Measurements from ENCODE around the gene PAOX. TPM values are rescaled to one million over a fixed set of nuclear protein-coding genes. Genes with fewer than 3 reads are reported as not detected.

PAOX gene
- total and polyA plus RNA-seq, 2 of the 13 experiments (the other 11 are each of a cell fraction or from before 2014, with no cell fraction given) = 0.49 to 0.77 TPM

DNA sequence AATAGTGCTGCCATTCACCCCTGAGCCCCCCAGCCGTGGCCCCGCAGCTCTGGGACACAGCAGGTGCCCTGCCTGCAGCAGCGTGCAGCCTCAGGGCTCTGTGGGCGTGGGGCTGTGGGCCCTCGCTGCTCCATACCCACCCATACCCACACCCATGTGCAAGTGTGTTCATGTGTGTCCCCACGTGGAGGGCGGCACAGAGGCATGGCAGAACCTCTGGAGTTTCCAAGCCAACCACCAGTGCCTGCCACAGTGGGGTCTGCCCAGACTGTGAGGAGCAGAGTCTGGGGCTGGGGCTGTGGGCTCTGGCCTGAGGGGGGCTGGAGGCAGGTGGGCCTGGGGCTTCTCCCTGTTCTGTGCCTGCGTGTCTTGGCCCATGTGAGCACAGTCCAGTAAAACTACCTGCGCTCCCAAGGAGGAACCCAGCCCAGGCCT is 29.5 kb upstream of the PAOX start (continued):
- TF ChIP-seq ZNF616 (CRISPR knock-in tag; IDR thresholded peaks at IDR 0.05; ENCODE audit: low read depth) = no peak
- 0 out of 2 replicates have a peak, but pooled peaks have one; percentile 32 for TF ChIP-seq PRMT3 (CRISPR knock-in tag; IDR thresholded peaks at IDR 0.05; ENCODE audit: borderline replicate concordance, low read depth)
- no peak for TF ChIP-seq IRF2 (CRISPR knock-in tag; IDR thresholded peaks at IDR 0.05)
- TF ChIP-seq KDM5B (CRISPR knock-in tag; IDR thresholded peaks at IDR 0.05; ENCODE audit: borderline replicate concordance) = no peak
- no peak for TF ChIP-seq ZSCAN9 (CRISPR knock-in tag; IDR thresholded peaks at IDR 0.05; ENCODE audit: borderline replicate concordance)

DNA sequence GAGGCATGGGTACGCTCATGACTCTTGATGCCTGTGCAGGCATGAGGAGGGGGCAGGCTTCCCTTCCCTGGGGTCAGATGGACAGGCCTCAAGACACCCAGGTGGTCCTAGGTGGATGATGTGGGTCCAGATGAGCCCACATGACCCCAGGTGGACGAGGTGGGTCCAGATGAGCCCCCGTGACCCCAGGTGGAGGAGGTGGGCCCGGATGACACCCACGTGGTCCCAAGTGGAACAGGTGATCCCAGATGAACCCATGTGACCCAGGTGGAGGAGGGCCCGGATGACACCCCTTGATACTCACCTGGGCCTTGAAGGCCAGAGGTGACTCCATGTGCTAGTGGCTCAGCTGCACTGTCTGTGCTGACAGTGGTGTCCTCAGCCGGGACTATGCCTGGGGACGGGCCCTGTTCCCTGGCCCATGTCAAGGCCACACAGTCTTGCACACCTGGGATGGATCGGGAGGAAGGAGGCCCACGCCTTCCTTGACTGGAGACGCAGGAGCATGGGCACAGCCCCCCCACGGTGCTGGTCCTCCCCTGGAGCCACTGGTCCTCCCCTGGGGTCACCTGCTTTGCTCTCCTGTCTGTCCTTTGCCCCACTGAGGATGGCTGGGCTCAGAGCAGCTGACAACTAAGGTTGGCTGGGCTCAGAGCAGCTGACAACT is 28.6 kb upstream of the PAOX start:
- POLR2A ChIA-PET = no interaction called here
- Histone ChIP-seq H2AFZ (ENCODE audit: low read length) (no peak overlapping the region), H4K20me1 (ENCODE audit: insufficient read depth, low read length) (peaks cover 13% of the 10 kb centered on the region; the same call in 1 of the 2 replicates), H3K27me3 (ENCODE audit: control insufficient read depth in 1 of 2, insufficient read depth in 2 of 2, low read length in 2 of 2) (no peaks in the 10 kb centered on the region), H3K4me1 (ENCODE audit: insufficient read depth, low read length) (peaks cover 49% of the 10 kb centered on the region), H3K79me2 (ENCODE audit: insufficient read depth, low read length) (no peaks in the 10 kb centered on the region), H3K4me2 (ENCODE audit: low read depth, low read length) (no peak overlapping the region), H3K36me3 (replicated peaks in 1 of 2; ENCODE audit: control insufficient read depth in 1 of 2, insufficient read depth in 2 of 2, low read length in 2 of 2) (peaks cover 2 to 7% of the 10 kb centered on the region in 2 experiments; a peak in 2 of 5 replicates), H3K4me3 (replicated peaks in 1 of 3; ENCODE audit: insufficient read depth in 1 of 3, low read depth in 2 of 3, low read length in 3 of 3) (no peak overlapping the region), H3K9me3 (ENCODE audit: low read length) (no peaks in the 10 kb centered on the region), H3K9ac (ENCODE audit: insufficient read depth, low read depth, low read length) (no peak overlapping the region), H3K27ac (ENCODE audit: extremely low read length, insufficient read depth, low read length) (no peak overlapping the region)
- ATAC-seq (no peak), FAIRE-seq (no peak), DNase-seq (ENCODE audit: low spot score) (no peak)
- in situ Hi-C loops (cut with HindIII; ENCODE audit: extremely low pct_ligation_motif_present, low pct_unique_long_range_greater_than_20kb) (no loop called here), intact Hi-C loops (cut with micrococcal nuclease; ENCODE audit: unreplicated experiment) (no loop called here)
- BruUV-seq (replicated peaks) = no TSS peak
- CTCF ChIA-PET (ENCODE audit: low intra/inter-chr PET ratio, low total read pairs) = no interaction called here
- WGBS (ENCODE audit: low lambda C conversion rate) = 50% methylated on average over 2 of the region's 12 CpGs
- TF ChIP-seq NFIC (IDR thresholded peaks at IDR 0.05; ENCODE audit: low read length) = no peak
- no peak for TF ChIP-seq NFATC3 (CRISPR knock-in tag; IDR thresholded peaks at IDR 0.05)
- TF ChIP-seq, protein P1, sequence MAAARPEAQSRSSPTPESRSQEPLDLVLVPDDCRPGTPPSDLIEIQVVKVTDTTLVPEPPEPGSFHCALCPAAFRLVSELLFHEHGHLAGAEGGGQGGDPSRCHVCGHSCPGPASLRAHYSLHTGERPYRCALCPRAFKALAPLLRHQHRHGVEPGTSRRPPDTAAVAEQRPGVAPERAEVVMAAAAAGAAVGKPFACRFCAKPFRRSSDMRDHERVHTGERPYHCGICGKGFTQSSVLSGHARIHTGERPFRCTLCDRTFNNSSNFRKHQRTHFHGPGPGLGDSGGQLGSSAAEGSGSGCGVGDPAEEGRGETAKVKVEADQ (CRISPR knock-in tag; IDR thresholded peaks at IDR 0.05; ENCODE audit: borderline replicate concordance) = 0 out of 2 replicates have a peak, but pooled peaks have one; percentile 27
- no peak for TF ChIP-seq HNF1B (CRISPR knock-in tag; IDR thresholded peaks at IDR 0.05)
- TF ChIP-seq AGO2 (optimal IDR thresholded peaks at IDR 0.05; ENCODE audit: low read depth, low read length) = peak; percentile 82
- peak; percentile 95 for TF ChIP-seq ZNF263 (CRISPR knock-in tag; IDR thresholded peaks at IDR 0.05)
- TF ChIP-seq ZNF747 (CRISPR knock-in tag; IDR thresholded peaks at IDR 0.05; ENCODE audit: borderline replicate concordance) = no peak
- no peak for TF ChIP-seq ZNF839 (CRISPR knock-in tag; IDR thresholded peaks at IDR 0.05; ENCODE audit: borderline replicate concordance)
- peak; percentile 60 for TF ChIP-seq AGO1 (IDR thresholded peaks at IDR 0.05; ENCODE audit: low read depth, low read length, poor library complexity, severe bottlenecking)
- no peak for TF ChIP-seq ZFP62 (CRISPR knock-in tag; IDR thresholded peaks at IDR 0.05)
- TF ChIP-seq ZFX (CRISPR knock-in tag; IDR thresholded peaks at IDR 0.05; ENCODE audit: low read depth) = peak; percentile 6; the same call in 1 of the 2 replicates
- TF ChIP-seq ZNF33A (CRISPR knock-in tag; IDR thresholded peaks at IDR 0.05; ENCODE audit: borderline replicate concordance) = no peak
- no peak for TF ChIP-seq ZNF710 (CRISPR knock-in tag; IDR thresholded peaks at IDR 0.05; ENCODE audit: borderline replicate concordance)

Measured in HepG2 (cell line).